K562 (cell line): ENCODE results near the gene OSBPL3. TPM values are rescaled to one million over a fixed set of nuclear protein-coding genes. Genes with fewer than 3 reads are reported as not detected.
A peak's percentile ranks its signal among the peaks of the same experiment; 100 is the strongest.

ENCODE experiments used
- ATAC-seq: fragments of 200-7000 bp; cut with Tn5 transposase; 3 replicates; pipeline ENCODE4 v1.9.1; 2020; ENCODE audit warnings: moderate library complexity
- BruUV-seq: library from RNA; stranded (reverse); fragments of 400-500 nt; replicated peaks from 2 replicates; lab custom pipeline; 2021; lab: Mats Ljungman, UMichigan
- CTCF ChIA-PET: fragments of 300-600 bp; formaldehyde crosslinking; extraction: SDS; loops from one replicate; lab custom pipeline; 2021; ENCODE audit warnings: low intra/inter-chr PET ratio; lab: Yijun Ruan, JAX
- POLR2A ChIA-PET: fragments of 300-600, 350-650 bp; sonication (Branson Sonifier 250); formaldehyde crosslinking; extraction: SDS; loops from one replicate; lab custom pipeline; 2021; ENCODE audit warnings: antibody characterized with exemption, inconsistent platforms; lab: Yijun Ruan, JAX
- DNase-seq, 4 experiments: peaks; one replicate each; pipeline versions ENCODE4 v3.0.0 to v3.0.0-alpha.2; 2011 to 2018; ENCODE audit warnings: low spot score in 3 of 4, mixed read lengths in 3 of 4; ENCODE audit errors: extremely low read depth in 1 of 4
- FAIRE-seq: peaks from 2 replicates; lab custom pipeline; 2011; peaks lifted over from hg19 to GRCh38; lab: Jason Lieb, UNC
- H2AFZ ChIP-seq: 2 replicates; pipeline ENCODE4 v1.6.0; 2011; ENCODE audit warnings: low read depth, low read length, control low read depth, inconsistent platforms
- H3K27ac ChIP-seq: fragments of 200-600 bp; 3 replicates; pipeline ENCODE4 v1.8.0; 2011; ENCODE audit warnings: low read depth, mild to moderate bottlenecking, control low read depth, inconsistent platforms, low read length, moderate library complexity, mixed read lengths; ENCODE audit errors: extremely low read depth
- H3K27me3 ChIP-seq, 2 experiments: fragments of 300-600 bp in 1 of 2; 2 replicates in 1 of 2; 3 replicates in 1 of 2; pipeline versions ENCODE4 v1.6.0 to v1.8.0; 2011; ENCODE audit warnings: inconsistent platforms in 2 of 2, low read length in 2 of 2, mild to moderate bottlenecking in 1 of 2, mixed read lengths in 1 of 2, moderate library complexity in 1 of 2; ENCODE audit not compliant: control insufficient read depth in 2 of 2, insufficient read depth in 2 of 2
- H3K36me3 ChIP-seq: fragments of 300-600 bp; 3 replicates; pipeline ENCODE4 v1.8.0; 2011; ENCODE audit warnings: mild to moderate bottlenecking, low read length, inconsistent platforms; ENCODE audit not compliant: control insufficient read depth, insufficient read depth
- H3K4me1 ChIP-seq, 2 experiments: fragments of 200-600 bp in 1 of 2; replicated peaks in 1 of 2; 2 replicates in 1 of 2; 3 replicates in 1 of 2; pipeline versions ENCODE4 v1.5.1 to v1.8.0; 2011; ENCODE audit warnings: inconsistent platforms in 2 of 2, low read length in 2 of 2, mild to moderate bottlenecking in 1 of 2, mixed read lengths in 1 of 2, moderate library complexity in 1 of 2; ENCODE audit not compliant: control insufficient read depth in 2 of 2, insufficient read depth in 2 of 2
- H3K4me2 ChIP-seq: 2 replicates; pipeline ENCODE4 v1.6.1; 2011; ENCODE audit warnings: low read length, control low read depth, inconsistent platforms, mixed read lengths; ENCODE audit not compliant: insufficient read depth
- H3K4me3 ChIP-seq: fragments of 200-600 bp; sonication (generic), shearing (Covaris generic); 2 replicates; pipeline ENCODE4 v1.5.1; 2016; ENCODE audit warnings: control low read depth, inconsistent platforms
- H3K79me2 ChIP-seq: fragments of 200-600 bp; 3 replicates; pipeline ENCODE4 v1.8.0; 2011; ENCODE audit warnings: low read length, inconsistent platforms; ENCODE audit not compliant: control insufficient read depth, insufficient read depth
- H3K9ac ChIP-seq, 2 experiments: 2 replicates each; pipeline versions ENCODE4 v1.6.0 to v1.6.1; 2011; ENCODE audit warnings: low read depth in 2 of 2, low read length in 2 of 2, control low read depth in 1 of 2, inconsistent platforms in 1 of 2, mild to moderate bottlenecking in 1 of 2, mixed read lengths in 1 of 2; ENCODE audit not compliant: insufficient read depth in 1 of 2
- H3K9me1 ChIP-seq: one replicate; pipeline ENCODE4 v1.6.0; 2011; ENCODE audit warnings: inconsistent platforms, mild to moderate bottlenecking, low read length, moderate library complexity; ENCODE audit not compliant: control insufficient read depth, insufficient read depth
- H3K9me3 ChIP-seq: replicated peaks from 2 replicates; pipeline ENCODE4 v1.5.1; 2011; ENCODE audit warnings: low read depth, low read length, inconsistent platforms; ENCODE audit not compliant: control insufficient read depth, insufficient read depth
- H4K20me1 ChIP-seq: replicated peaks from 2 replicates; pipeline ENCODE4 v1.6.1; 2011; ENCODE audit warnings: low read length, inconsistent platforms, mixed read lengths; ENCODE audit not compliant: control insufficient read depth, insufficient read depth
- CBX2 ChIP-seq: fragments of 200-600 bp; sonication (generic); IDR thresholded peaks from one replicate; pipeline ENCODE4 v1.6.1; 2012; ENCODE audit warnings: mild to moderate bottlenecking, low read length, inconsistent platforms; ENCODE audit not compliant: insufficient read depth, poor library complexity, severe bottlenecking
- CHD1 ChIP-seq: fragments of 200-600 bp; sonication (generic); IDR thresholded peaks from one replicate; pipeline ENCODE4 v1.6.1; 2012; ENCODE audit warnings: mild to moderate bottlenecking, moderate library complexity, low read length, inconsistent platforms
- COPS2 ChIP-seq: fragments of 450-650 bp; conservative IDR thresholded peaks from 2 replicates; pipeline ENCODE4 v1.6.1; 2016; ENCODE audit warnings: mild to moderate bottlenecking, moderate library complexity
- ESRRA ChIP-seq: fragments of 450-650 bp; IDR thresholded peaks from 2 replicates; pipeline ENCODE4 v1.6.1; 2014; ENCODE audit warnings: low read depth, mild to moderate bottlenecking, moderate library complexity, borderline replicate concordance
- FOXJ2 ChIP-seq: fragments of 200-800 bp; sonication (Bioruptor generic); IDR thresholded peaks from 2 replicates; pipeline ENCODE4 v1.6.1; 2016; ENCODE audit warnings: missing genetic modification characterization, missing compliant biosample characterization
- FOXP1 ChIP-seq: sonication (generic); formaldehyde crosslinking; IDR thresholded peaks from 2 replicates; pipeline ENCODE4 v1.8.0; 2022; ENCODE audit warnings: mild to moderate bottlenecking, missing genetic modification reagents
- GATAD2B ChIP-seq: fragments of 450-650 bp; IDR thresholded peaks from 2 replicates; pipeline ENCODE4 v1.6.1; 2017; ENCODE audit warnings: mild to moderate bottlenecking, borderline replicate concordance
- HDAC2 ChIP-seq: fragments of 450-650 bp; IDR thresholded peaks from 2 replicates; pipeline ENCODE4 v1.6.1; 2016; ENCODE audit warnings: mild to moderate bottlenecking
- HNRNPK ChIP-seq: fragments of 200-400 bp; formaldehyde crosslinking; IDR thresholded peaks from one replicate; pipeline ENCODE4 v1.6.1; 2018; ENCODE audit warnings: mild to moderate bottlenecking, low read depth, low read length; ENCODE audit not compliant: poor library complexity, severe bottlenecking
- KLF10 ChIP-seq: fragments of 250-450 bp; sonication (Bioruptor Pico); IDR thresholded peaks from 2 replicates; pipeline ENCODE4 v1.6.1; 2021; ENCODE audit warnings: matching md5 sums
- MBD2 ChIP-seq: sonication (generic); IDR thresholded peaks from 2 replicates; pipeline ENCODE4 v1.6.1; 2016; ENCODE audit warnings: low read depth, borderline replicate concordance
- PRMT5 ChIP-seq: sonication (generic); formaldehyde crosslinking; IDR thresholded peaks from 2 replicates; pipeline ENCODE4 v1.5.0; 2020; ENCODE audit warnings: missing genetic modification reagents
- PTBP1 ChIP-seq: fragments of 200-400 bp; formaldehyde crosslinking; IDR thresholded peaks from 2 replicates; pipeline ENCODE4 v1.6.1; 2017; ENCODE audit warnings: low read depth, low read length
- SAFB ChIP-seq: fragments of 200-400 bp; formaldehyde crosslinking; IDR thresholded peaks from 2 replicates; pipeline ENCODE4 v1.6.1; 2017; ENCODE audit warnings: low read depth, low read length, borderline replicate concordance
- ZBTB33 ChIP-seq: sonication (generic); formaldehyde crosslinking; IDR thresholded peaks from 2 replicates; pipeline ENCODE4 v1.8.1; 2023; ENCODE audit warnings: mild to moderate bottlenecking, missing genetic modification reagents
- ZFX ChIP-seq: sonication (generic); formaldehyde crosslinking; IDR thresholded peaks from 2 replicates; pipeline ENCODE4 v1.8.0; 2022; ENCODE audit warnings: mild to moderate bottlenecking, missing genetic modification reagents, moderate library complexity
- ZNF197 ChIP-seq: fragments of 200-800 bp; sonication (Bioruptor generic); IDR thresholded peaks from 2 replicates; pipeline ENCODE4 v1.6.1; 2016; ENCODE audit warnings: low read depth, missing genetic modification characterization, missing compliant biosample characterization
- ZNF232 ChIP-seq: sonication (generic); formaldehyde crosslinking; IDR thresholded peaks from 2 replicates; pipeline ENCODE4 v1.8.0; 2022; ENCODE audit warnings: mild to moderate bottlenecking, missing genetic modification reagents
- ZNF282 ChIP-seq: sonication (generic); formaldehyde crosslinking; IDR thresholded peaks from 2 replicates; pipeline ENCODE4 v1.8.1; 2023; ENCODE audit warnings: missing genetic modification reagents
- ZNF444 ChIP-seq: fragments of 250-450 bp; sonication (Bioruptor Pico); IDR thresholded peaks from 2 replicates; pipeline ENCODE4 v1.4.0; 2020; ENCODE audit warnings: mild to moderate bottlenecking, moderate library complexity
- ZNF589 ChIP-seq: fragments of 200-800 bp; sonication (Bioruptor generic); IDR thresholded peaks from 2 replicates; pipeline ENCODE4 v1.6.1; 2016; ENCODE audit warnings: low read depth, missing genetic modification characterization, missing compliant biosample characterization
- ZSCAN29 ChIP-seq: fragments of 450-650 bp; IDR thresholded peaks from 2 replicates; pipeline ENCODE4 v1.6.1; 2017
- in situ Hi-C: fragments of 300-500 bp; cut with MboI; formaldehyde crosslinking; loops from 4 replicates; pipeline ENCODE4 v1.15.0; 2018; ENCODE audit warnings: inconsistent platforms, mixed read lengths
- intact Hi-C: fragments of 100-400 bp; cut with micrococcal nuclease; formaldehyde crosslinking; loops from 2 replicates; pipeline ENCODE4 v1.14.2; 2022
- polyA plus RNA-seq, 8 experiments: library from polyadenylated mRNA; depleted of rRNA in 4 of 8; stranded (reverse) in 5 of 8; unstranded in 3 of 8; fragments of >200 nt; fragmentation: Nextera tagmentation in 2 of 8; fragmentation: Illumina TruSeq in 1 of 8; extraction: Ambion mirVana in 2 of 8; extraction: Trizol in 1 of 8; gene quantifications; 2 replicates each; pipeline versions ENCODE4 v1.2.1 to v1.2.3, GENCODE V29; 2011 to 2014; ENCODE audit warnings: inconsistent platforms in 1 of 8, missing spikeins in 1 of 8
- total RNA-seq, 7 experiments: library from RNA; depleted of rRNA in 6 of 7; stranded (reverse); fragments of >200 nt in 6 of 7; fragmentation: Illumina TruSeq in 2 of 7; extraction: Trizol in 2 of 7; gene quantifications; 2 replicates each; pipeline versions ENCODE4 v1.2.1 to v1.2.3, GENCODE V29; 2011 to 2021; ENCODE audit warnings: low replicate concordance in 1 of 7

OSBPL3 gene
- total and polyA plus RNA-seq, 9 of the 15 experiments (the other 6 are each of a cell fraction or from before 2014, with no cell fraction given) = 4.8 to 37.2 (median 26.5) TPM

- TF ChIP-seq GATAD2B = peak; percentile 17; the same call in 1 of the 2 replicates
- TF ChIP-seq CBX2 = no peak
- no peak for TF ChIP-seq SAFB
- no peak for TF ChIP-seq PTBP1
- TF ChIP-seq ZNF232 (CRISPR knock-in tag) = no peak
- TF ChIP-seq ESRRA = peak; percentile 73; the same call in 1 of the 2 replicates
- TF ChIP-seq ZNF282 (CRISPR knock-in tag) = no peak
- peak; percentile 76 for TF ChIP-seq HDAC2
- no peak for TF ChIP-seq CHD1
- TF ChIP-seq HNRNPK = no peak
- no peak for TF ChIP-seq ZNF197 (CRISPR knock-in tag)
- no peak for TF ChIP-seq FOXJ2 (tag)
These were observed 158.8 kb downstream of the OSBPL3 start (continued) for GRCh38 chr7:24821045-24821753.

GRCh38 chr7:24820730-24821044 is 159.3 kb downstream of the OSBPL3 start:
- ChIA-PET CTCF (interaction anchor here (1.1 to 3.0 kb wide), 5 partner anchors 159 to 278 kb away, joined by 4 to 24 read pairs (median 7); partner anchors contain the start of gene OSBPL3), POLR2A (interaction anchor here (0.7 to 1.2 kb wide), 7 partner anchors 9 to 305 kb away, joined by 3 to 5 read pairs (median 3); partner anchors contain the start of gene CYCS)
- Histone ChIP-seq H4K20me1 (no peaks in the 10 kb centered on the region), H3K27ac (peak overlapping the region; percentile 80), H3K4me2 (peak overlapping the region; percentile 55), H3K36me3 (peaks cover 69% of the 10 kb centered on the region), H3K9ac (peak overlapping the region in 1 of 2 experiments; percentile 35; a peak in 1 of 4 replicates), H3K9me1 (no peaks in the 10 kb centered on the region), H2AFZ (peak overlapping the region; percentile 32), H3K27me3 (no peaks in the 10 kb centered on the region), H3K9me3 (no peaks in the 10 kb centered on the region), H3K4me1 (peaks cover 9 to 28% of the 10 kb centered on the region in 2 experiments; a peak in 4 of 5 replicates), H3K4me3 (no peak overlapping the region), H3K79me2 (no peaks in the 10 kb centered on the region)
- no peak for FAIRE-seq
- BruUV-seq = no TSS peak
- no peak for ATAC-seq
- intact Hi-C loops (loop anchor here (1.0 to 2.0 kb wide), 6 partner anchors 44 to 273 kb away; partner anchors contain the start of gene OSBPL3), in situ Hi-C loops (no loop called here)
- peak in 1 of 4 experiments; percentile 19 for DNase-seq
- 0 out of 2 replicates have a peak, but pooled peaks have one; percentile 11 for TF ChIP-seq ZFX (CRISPR knock-in tag)
- 0 out of 2 replicates have a peak, but pooled peaks have one; percentile 8 for TF ChIP-seq MBD2
- no peak for TF ChIP-seq ZNF444 (CRISPR knock-in tag)
- TF ChIP-seq KLF10 (CRISPR knock-in tag) = no peak
- no peak for TF ChIP-seq FOXP1 (CRISPR knock-in tag)
- TF ChIP-seq ZSCAN29 = no peak
- TF ChIP-seq ZNF589 = no peak; the same call in 1 of the 2 replicates
- no peak for TF ChIP-seq COPS2
- no peak for TF ChIP-seq PRMT5 (CRISPR knock-in tag)
- TF ChIP-seq ZBTB33 (CRISPR knock-in tag) = no peak
